Measurements from ENCODE around the gene CXorf49. TPM values are rescaled to one million over a fixed set of nuclear protein-coding genes. Genes with fewer than 3 reads are reported as not detected.
"Not testable (repeated sequence)": the region's sequence is repeated elsewhere in the genome, so short reads cannot be mapped to it uniquely, and the experiment has no call there.

CXorf49 gene
- total RNA-seq, 1 experiment from 2014 or later = not detected

- not testable (repeated sequence) for H3K4me1 Mint-ChIP-seq; H2BK5ac ChIP-seq (ENCODE audit: insufficient read length, low read length); H3T11ph ChIP-seq (ENCODE audit: low read length); H3K79me1 ChIP-seq (ENCODE audit: insufficient read depth, low read depth, low read length, poor library complexity, severe bottlenecking); H3K18ac ChIP-seq (ENCODE audit: insufficient read length, low read depth, low read length); H3K14ac ChIP-seq (ENCODE audit: insufficient read depth, low read length); H2BK12ac ChIP-seq (ENCODE audit: insufficient read length, low read depth, low read length); H3K4ac ChIP-seq (ENCODE audit: low read depth, low read length); H3K27ac ChIP-seq (ENCODE audit: insufficient read length, low read depth, low read length); H4K5ac ChIP-seq (ENCODE audit: insufficient read length, low read depth, low read length); H3K9me3 ChIP-seq (ENCODE audit: control insufficient read depth, low read depth, low read length); H2AK5ac ChIP-seq (ENCODE audit: insufficient read length, low read length); H3K56ac ChIP-seq (ENCODE audit: insufficient read length, low read depth, low read length); H4K8ac ChIP-seq (replicated peaks; ENCODE audit: insufficient read length, low read depth, low read length); H2BK20ac ChIP-seq (ENCODE audit: low read depth, low read length, poor library complexity, severe bottlenecking); H3K27me3 ChIP-seq (ENCODE audit: insufficient read depth, low read length); H2AFZ ChIP-seq (ENCODE audit: low read length); H2BK15ac ChIP-seq (ENCODE audit: low read depth, low read length); H4K20me1 ChIP-seq (ENCODE audit: control insufficient read depth, insufficient read depth, insufficient read length); H3K9me3 Mint-ChIP-seq; H3K4me2 ChIP-seq (ENCODE audit: insufficient read depth, insufficient read length, low read length); H3K4me1 ChIP-seq (ENCODE audit: insufficient read depth, low read length); H3K23ac ChIP-seq (ENCODE audit: insufficient read length, low read depth, low read length); H3K36me3 Mint-ChIP-seq (ENCODE audit: insufficient read depth in 1 of 3, low read depth in 3 of 3); H3K27ac Mint-ChIP-seq; H3K9ac ChIP-seq (ENCODE audit: extremely low read depth, insufficient read length, low read length); H3K4me3 Mint-ChIP-seq; DNase-seq; H3K27me3 Mint-ChIP-seq (ENCODE audit: low read depth); H3K79me2 ChIP-seq (ENCODE audit: insufficient read depth, low read length); H3K23me2 ChIP-seq (ENCODE audit: insufficient read length, low read depth, low read length, poor library complexity, severe bottlenecking); H4K91ac ChIP-seq (ENCODE audit: insufficient read length, low read depth, low read length); H2BK120ac ChIP-seq (ENCODE audit: low read depth, low read length, poor library complexity, severe bottlenecking)
- no CpG with 5 or more reads among the region's 8 CpGs for WGBS (ENCODE audit: extremely low coverage, insufficient read length, low lambda C conversion rate)
Observed at GRCh38 chrX:71765613-71766012, 47.5 kb upstream of the CXorf49 start.

GRCh38 chrX:71764832-71765231 is 46.7 kb upstream of the CXorf49 start:
- not testable (repeated sequence) for H2BK20ac ChIP-seq (ENCODE audit: low read depth, low read length, poor library complexity, severe bottlenecking); H2BK120ac ChIP-seq (ENCODE audit: low read depth, low read length, poor library complexity, severe bottlenecking); H4K20me1 ChIP-seq (ENCODE audit: control insufficient read depth, insufficient read depth, insufficient read length); H3K9ac ChIP-seq (ENCODE audit: extremely low read depth, insufficient read length, low read length); H3K27me3 Mint-ChIP-seq (ENCODE audit: low read depth); H3K4ac ChIP-seq (ENCODE audit: low read depth, low read length); H3K9me3 ChIP-seq (ENCODE audit: control insufficient read depth, low read depth, low read length); H3T11ph ChIP-seq (ENCODE audit: low read length); H2BK15ac ChIP-seq (ENCODE audit: low read depth, low read length); DNase-seq; H4K5ac ChIP-seq (ENCODE audit: insufficient read length, low read depth, low read length); H3K4me2 ChIP-seq (ENCODE audit: insufficient read depth, insufficient read length, low read length); H3K79me1 ChIP-seq (ENCODE audit: insufficient read depth, low read depth, low read length, poor library complexity, severe bottlenecking); H4K91ac ChIP-seq (ENCODE audit: insufficient read length, low read depth, low read length); H2BK12ac ChIP-seq (ENCODE audit: insufficient read length, low read depth, low read length); H3K56ac ChIP-seq (ENCODE audit: insufficient read length, low read depth, low read length); H3K4me1 Mint-ChIP-seq; H3K27ac Mint-ChIP-seq; H2BK5ac ChIP-seq (ENCODE audit: insufficient read length, low read length); H3K4me1 ChIP-seq (ENCODE audit: insufficient read depth, low read length); H3K36me3 Mint-ChIP-seq (ENCODE audit: insufficient read depth in 1 of 3, low read depth in 3 of 3); H3K4me3 Mint-ChIP-seq; H2AK5ac ChIP-seq (ENCODE audit: insufficient read length, low read length); H3K23me2 ChIP-seq (ENCODE audit: insufficient read length, low read depth, low read length, poor library complexity, severe bottlenecking); H3K14ac ChIP-seq (ENCODE audit: insufficient read depth, low read length); H3K9me3 Mint-ChIP-seq; H3K27ac ChIP-seq (ENCODE audit: insufficient read length, low read depth, low read length); H3K27me3 ChIP-seq (ENCODE audit: insufficient read depth, low read length); H2AFZ ChIP-seq (ENCODE audit: low read length); H3K79me2 ChIP-seq (ENCODE audit: insufficient read depth, low read length); H4K8ac ChIP-seq (replicated peaks; ENCODE audit: insufficient read length, low read depth, low read length); H3K23ac ChIP-seq (ENCODE audit: insufficient read length, low read depth, low read length); H3K18ac ChIP-seq (ENCODE audit: insufficient read length, low read depth, low read length)
- no CpG with 5 or more reads among the region's 11 CpGs for whole genome bisulfite sequencing (ENCODE audit: extremely low coverage, insufficient read length, low lambda C conversion rate)

All from H9 (cell line).